SK-N-SH (cell line): ENCODE measurements around the gene SLC25A17. TPM values are rescaled to one million over a fixed set of nuclear protein-coding genes. Genes with fewer than 3 reads are reported as not detected.

Experiments
- CTCF ChIA-PET: fragments of 300-600, 350-600 bp; formaldehyde crosslinking; extraction: SDS; loops from one replicate; lab custom pipeline; 2021; lab: Yijun Ruan, JAX
- POLR2A ChIA-PET: fragments of 350-600 bp; sonication (Branson Sonifier 250); formaldehyde crosslinking; extraction: SDS; loops from one replicate; lab custom pipeline; 2020; ENCODE audit warnings: antibody characterized with exemption, inconsistent platforms; lab: Yijun Ruan, JAX
- DNase-seq: peaks from one replicate; pipeline ENCODE4 v3.0.0; 2012
- H2AFZ ChIP-seq: fragments of 200-600 bp; sonication (generic); 2 replicates; pipeline ENCODE4 v1.8.1; 2016; ENCODE audit warnings: antibody characterized with exemption, mild to moderate bottlenecking, low read depth
- H3F3A ChIP-seq: fragments of 200-600 bp; sonication (generic); replicated peaks from 2 replicates; pipeline ENCODE3; 2016; ENCODE audit warnings: antibody characterized with exemption, mild to moderate bottlenecking; ENCODE audit not compliant: insufficient read depth
- H3K27ac ChIP-seq, 2 experiments: fragments of 200-500 bp in 1 of 2; fragments of 200-600 bp in 1 of 2; sonication (Bioruptor generic) in 1 of 2; sonication (generic), shearing (Covaris generic) in 1 of 2; 2 replicates each; pipeline versions ENCODE4 v1.5.1 to v1.6.1; 2014 to 2016; ENCODE audit warnings: low read depth in 2 of 2, inconsistent platforms in 1 of 2, low read length in 1 of 2, mild to moderate bottlenecking in 1 of 2, mixed read lengths in 1 of 2
- H3K27me3 ChIP-seq: fragments of 200-600 bp; sonication (generic), shearing (Covaris generic); 2 replicates; pipeline ENCODE4 v1.6.1; 2016; ENCODE audit warnings: mixed run types; ENCODE audit not compliant: insufficient read depth
- H3K36me3 ChIP-seq, 2 experiments: fragments of 200-500 bp in 1 of 2; fragments of 200-600 bp in 1 of 2; sonication (Bioruptor generic) in 1 of 2; sonication (generic) in 1 of 2; replicated peaks in 1 of 2; 2 replicates each; pipeline versions ENCODE3 to v1.5.1; 2014 to 2016; ENCODE audit warnings: low read length in 1 of 2, mild to moderate bottlenecking in 1 of 2; ENCODE audit not compliant: insufficient read depth in 2 of 2, control insufficient read depth in 1 of 2
- H3K4me1 ChIP-seq, 2 experiments: fragments of 200-500 bp in 1 of 2; fragments of 200-600 bp in 1 of 2; sonication (Bioruptor generic) in 1 of 2; sonication (generic), shearing (Covaris generic) in 1 of 2; 2 replicates each; pipeline versions ENCODE4 v1.5.1 to v1.6.1; 2014 to 2016; ENCODE audit warnings: low read depth in 1 of 2, low read length in 1 of 2, mixed run types in 1 of 2; ENCODE audit not compliant: insufficient read depth in 2 of 2, control insufficient read depth in 1 of 2
- H3K4me2 ChIP-seq: fragments of 200-600 bp; sonication (generic), shearing (Covaris generic); 2 replicates; pipeline ENCODE4 v1.6.1; 2017; ENCODE audit warnings: mixed run types
- H3K4me3 ChIP-seq, 2 experiments: fragments of 200-500 bp in 1 of 2; fragments of 200-600 bp in 1 of 2; sonication (Bioruptor generic) in 1 of 2; sonication (generic), shearing (Covaris generic) in 1 of 2; 2 replicates each; pipeline versions ENCODE4 v1.5.1 to v1.8.1; 2014 to 2016; ENCODE audit warnings: low read depth in 2 of 2, inconsistent platforms in 1 of 2, low read length in 1 of 2, mild to moderate bottlenecking in 1 of 2, mixed read lengths in 1 of 2, moderate library complexity in 1 of 2
- H3K79me2 ChIP-seq: fragments of 200-600 bp; sonication (generic); 2 replicates; pipeline ENCODE4 v1.8.1; 2017; ENCODE audit warnings: mild to moderate bottlenecking; ENCODE audit not compliant: insufficient read depth
- H3K9ac ChIP-seq: fragments of 200-600 bp; sonication (generic); 2 replicates; pipeline ENCODE4 v1.6.1; 2017; ENCODE audit warnings: mixed run types
- H3K9me2 ChIP-seq: fragments of 200-600 bp; sonication (generic); 2 replicates; pipeline ENCODE4 v1.6.1; 2017; ENCODE audit warnings: mixed run types
- H3K9me3 ChIP-seq: fragments of 200-600 bp; sonication (generic); 2 replicates; pipeline ENCODE4 v1.6.1; 2017; ENCODE audit warnings: mixed run types, mild to moderate bottlenecking, moderate library complexity
- H4K20me1 ChIP-seq: fragments of 200-600 bp; sonication (generic); 2 replicates; pipeline ENCODE4 v1.6.1; 2017; ENCODE audit warnings: mild to moderate bottlenecking, mixed run types; ENCODE audit not compliant: insufficient read depth
- CHD2 ChIP-seq: fragments of 150-350 bp; IDR thresholded peaks from 2 replicates; pipeline ENCODE4 v1.6.1; 2018; ENCODE audit warnings: low read length; ENCODE audit not compliant: partially characterized antibody
- ELF1 ChIP-seq: IDR thresholded peaks from 2 replicates; pipeline ENCODE4 v1.4.0; 2012
- EZH2phosphoT487 ChIP-seq: fragments of 200-600 bp; sonication (generic); IDR thresholded peaks from 2 replicates; pipeline ENCODE4 v1.6.1; 2017; ENCODE audit warnings: low read depth, mixed run types, mild to moderate bottlenecking, antibody characterized with exemption, moderate library complexity, borderline replicate concordance
- FOXJ3 ChIP-seq: sonication (generic); formaldehyde crosslinking; IDR thresholded peaks from 2 replicates; pipeline ENCODE4 v1.5.1; 2020; ENCODE audit warnings: mild to moderate bottlenecking, missing genetic modification reagents
- FOXM1 ChIP-seq: IDR thresholded peaks from 2 replicates; pipeline ENCODE4 v1.4.0; 2012; ENCODE audit warnings: low read depth, mild to moderate bottlenecking
- JUND ChIP-seq: IDR thresholded peaks from 2 replicates; pipeline ENCODE4 v1.4.0; 2012
- MEF2A ChIP-seq: IDR thresholded peaks from 2 replicates; pipeline ENCODE4 v1.4.0; 2012; ENCODE audit warnings: low read depth, borderline replicate concordance
- NRF1 ChIP-seq: IDR thresholded peaks from 2 replicates; pipeline ENCODE4 v1.6.1; 2012; ENCODE audit warnings: low read depth, mild to moderate bottlenecking, low read length
- POLR2AphosphoS5 ChIP-seq: IDR thresholded peaks from 2 replicates; pipeline ENCODE4 v1.6.1; 2012; ENCODE audit warnings: low read depth, low read length
- RAD21 ChIP-seq: IDR thresholded peaks from 2 replicates; pipeline ENCODE4 v1.6.1; 2012; ENCODE audit warnings: mild to moderate bottlenecking, low read length
- RCOR1 ChIP-seq: fragments of 150-350 bp; IDR thresholded peaks from 2 replicates; pipeline ENCODE4 v1.6.1; 2017; ENCODE audit warnings: antibody characterized with exemption, low read length
- RXRA ChIP-seq: IDR thresholded peaks from 2 replicates; pipeline ENCODE4 v1.4.0; 2012; ENCODE audit warnings: low read depth, mild to moderate bottlenecking, borderline replicate concordance
- SIN3A ChIP-seq: IDR thresholded peaks from 2 replicates; pipeline ENCODE4 v1.6.1; 2012; ENCODE audit warnings: low read depth, mild to moderate bottlenecking, low read length, moderate library complexity, borderline replicate concordance
- TEAD4 ChIP-seq: IDR thresholded peaks from 2 replicates; pipeline ENCODE4 v1.4.0; 2012; ENCODE audit warnings: mild to moderate bottlenecking, borderline replicate concordance; ENCODE audit not compliant: insufficient read depth
- YY1 ChIP-seq: IDR thresholded peaks from 2 replicates; pipeline ENCODE4 v1.4.0; 2012; ENCODE audit warnings: low read depth, mild to moderate bottlenecking
- WGBS: methylation state at CpG from one replicate; pipeline ENCODE4 v1.1.6; 2017; ENCODE audit warnings: low lambda C conversion rate; 5-methylcytosine and 5-hydroxymethylcytosine counted together
- polyA plus RNA-seq, 3 experiments: library from polyadenylated mRNA; depleted of rRNA; stranded (reverse); fragments of >200 nt; gene quantifications; 2 replicates each; pipeline ENCODE4 v1.2.3, GENCODE V29; 2012
- TF ChIP-seq, protein P1 (sequence below): IDR thresholded peaks from 2 replicates; pipeline ENCODE4 v1.4.0; 2012; ENCODE audit warnings: low read depth
- TF ChIP-seq, protein P2 (sequence below): fragments of 150-350 bp; IDR thresholded peaks from 2 replicates; pipeline ENCODE4 v1.6.1; 2016; ENCODE audit warnings: mild to moderate bottlenecking, low read depth, low read length
- TF ChIP-seq, protein P3 (sequence below): fragments of 200-600 bp; sonication (generic); IDR thresholded peaks from 2 replicates; pipeline ENCODE4 v1.6.1; 2017; ENCODE audit warnings: antibody characterized with exemption, mild to moderate bottlenecking, moderate library complexity
- TF ChIP-seq, protein P4 (sequence below): IDR thresholded peaks from 2 replicates; pipeline ENCODE4 v1.4.0; 2012; ENCODE audit warnings: low read depth, borderline replicate concordance

Gene SLC25A17
- polyA plus RNA-seq, 1 of the 3 experiments (the other 2 are of a cell fraction), result 11.1 TPM

DNA sequence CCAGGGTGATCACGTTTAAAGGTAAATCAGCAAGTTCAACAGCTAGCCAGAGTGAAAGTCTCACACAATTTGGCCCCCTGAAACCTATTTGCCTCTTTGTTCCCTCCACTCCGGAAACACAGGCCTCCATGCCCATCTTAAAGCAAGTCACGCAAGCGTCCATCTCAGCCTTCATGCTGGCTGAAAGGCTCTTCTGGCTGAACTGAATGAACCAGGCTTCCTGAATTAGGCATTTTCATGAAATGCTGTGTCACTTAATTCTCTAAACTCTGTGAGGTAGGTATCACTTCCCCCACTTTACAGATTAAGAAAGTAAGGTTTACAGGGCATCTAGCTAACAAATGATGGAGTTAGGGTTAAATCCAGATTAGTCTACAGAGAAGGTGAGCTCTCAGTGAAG lies 1.4 kb downstream of the SLC25A17 start:
- TF ChIP-seq, protein P1, sequence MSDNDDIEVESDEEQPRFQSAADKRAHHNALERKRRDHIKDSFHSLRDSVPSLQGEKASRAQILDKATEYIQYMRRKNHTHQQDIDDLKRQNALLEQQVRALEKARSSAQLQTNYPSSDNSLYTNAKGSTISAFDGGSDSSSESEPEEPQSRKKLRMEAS, result no peak
- peaks cover 0 to 5% of the 10 kb centered on the region in 2 experiments; a peak in 2 of 4 replicates for H3K4me1 ChIP-seq
- WGBS, result 72% methylated on average over 4 of the region's 4 CpGs
- peak overlapping the region; percentile 85; the same call in 1 of the 2 replicates for H3K9ac ChIP-seq
- peaks cover 0 to 4% of the 10 kb centered on the region in 2 experiments for H3K36me3 ChIP-seq
- ChIA-PET POLR2A (no interaction called here), CTCF (no interaction called here)
- H2AFZ ChIP-seq, result no peak overlapping the region
- peak overlapping the region; percentile 73 to 80 for H3K4me3 ChIP-seq
- no peak for DNase-seq
- H3K9me3 ChIP-seq, result no peaks in the 10 kb centered on the region
- peaks cover 5% of the 10 kb centered on the region for H3F3A ChIP-seq
- no peak overlapping the region for H3K27ac ChIP-seq
- H3K4me2 ChIP-seq, result peak overlapping the region; percentile 78
- no peaks in the 10 kb centered on the region for H3K9me2 ChIP-seq
- no peaks in the 10 kb centered on the region for H3K27me3 ChIP-seq
- H3K79me2 ChIP-seq, result peaks cover 48% of the 10 kb centered on the region
- no peaks in the 10 kb centered on the region for H4K20me1 ChIP-seq

DNA sequence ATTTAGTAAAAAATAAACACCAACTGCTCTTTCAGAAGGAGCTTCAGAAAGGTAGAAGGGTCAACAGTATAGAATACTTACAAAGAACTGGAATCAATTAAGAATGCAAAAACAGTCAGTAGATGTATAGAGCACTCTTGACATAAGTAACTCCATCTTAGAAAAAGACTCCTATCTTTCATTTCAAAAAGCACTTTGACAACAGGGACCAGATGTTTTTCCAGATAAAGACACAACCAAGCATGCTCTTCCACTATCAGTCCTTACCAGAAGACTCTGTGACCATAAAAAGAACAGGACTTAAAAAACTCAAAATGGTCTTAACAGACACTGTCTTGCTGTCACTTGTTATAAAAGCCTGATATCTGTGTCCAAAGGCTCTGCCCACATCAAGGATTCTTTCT lies 5.2 kb downstream of the SLC25A17 start:
- TF ChIP-seq JUND (no peak), RAD21 (no peak), YY1 (no peak), FOXM1 (no peak), POLR2AphosphoS5 (no peak), FOXJ3 (no peak), RCOR1 (no peak), ELF1 (no peak), MEF2A (no peak), RXRA (no peak), TEAD4 (no peak), EZH2phosphoT487 (no peak), CHD2 (no peak), SIN3A (no peak), NRF1 (no peak)
- TF ChIP-seq, protein P2, sequence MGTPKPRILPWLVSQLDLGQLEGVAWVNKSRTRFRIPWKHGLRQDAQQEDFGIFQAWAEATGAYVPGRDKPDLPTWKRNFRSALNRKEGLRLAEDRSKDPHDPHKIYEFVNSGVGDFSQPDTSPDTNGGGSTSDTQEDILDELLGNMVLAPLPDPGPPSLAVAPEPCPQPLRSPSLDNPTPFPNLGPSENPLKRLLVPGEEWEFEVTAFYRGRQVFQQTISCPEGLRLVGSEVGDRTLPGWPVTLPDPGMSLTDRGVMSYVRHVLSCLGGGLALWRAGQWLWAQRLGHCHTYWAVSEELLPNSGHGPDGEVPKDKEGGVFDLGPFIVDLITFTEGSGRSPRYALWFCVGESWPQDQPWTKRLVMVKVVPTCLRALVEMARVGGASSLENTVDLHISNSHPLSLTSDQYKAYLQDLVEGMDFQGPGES, result no peak
- TF ChIP-seq, protein P3, sequence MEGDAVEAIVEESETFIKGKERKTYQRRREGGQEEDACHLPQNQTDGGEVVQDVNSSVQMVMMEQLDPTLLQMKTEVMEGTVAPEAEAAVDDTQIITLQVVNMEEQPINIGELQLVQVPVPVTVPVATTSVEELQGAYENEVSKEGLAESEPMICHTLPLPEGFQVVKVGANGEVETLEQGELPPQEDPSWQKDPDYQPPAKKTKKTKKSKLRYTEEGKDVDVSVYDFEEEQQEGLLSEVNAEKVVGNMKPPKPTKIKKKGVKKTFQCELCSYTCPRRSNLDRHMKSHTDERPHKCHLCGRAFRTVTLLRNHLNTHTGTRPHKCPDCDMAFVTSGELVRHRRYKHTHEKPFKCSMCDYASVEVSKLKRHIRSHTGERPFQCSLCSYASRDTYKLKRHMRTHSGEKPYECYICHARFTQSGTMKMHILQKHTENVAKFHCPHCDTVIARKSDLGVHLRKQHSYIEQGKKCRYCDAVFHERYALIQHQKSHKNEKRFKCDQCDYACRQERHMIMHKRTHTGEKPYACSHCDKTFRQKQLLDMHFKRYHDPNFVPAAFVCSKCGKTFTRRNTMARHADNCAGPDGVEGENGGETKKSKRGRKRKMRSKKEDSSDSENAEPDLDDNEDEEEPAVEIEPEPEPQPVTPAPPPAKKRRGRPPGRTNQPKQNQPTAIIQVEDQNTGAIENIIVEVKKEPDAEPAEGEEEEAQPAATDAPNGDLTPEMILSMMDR, result no peak
- TF ChIP-seq, protein P4, sequence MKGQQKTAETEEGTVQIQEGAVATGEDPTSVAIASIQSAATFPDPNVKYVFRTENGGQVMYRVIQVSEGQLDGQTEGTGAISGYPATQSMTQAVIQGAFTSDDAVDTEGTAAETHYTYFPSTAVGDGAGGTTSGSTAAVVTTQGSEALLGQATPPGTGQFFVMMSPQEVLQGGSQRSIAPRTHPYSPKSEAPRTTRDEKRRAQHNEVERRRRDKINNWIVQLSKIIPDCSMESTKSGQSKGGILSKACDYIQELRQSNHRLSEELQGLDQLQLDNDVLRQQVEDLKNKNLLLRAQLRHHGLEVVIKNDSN, result no peak
- TF ChIP-seq, protein P1, result no peak
- TF ChIP-seq, all 33 proteins: peak for 0
- CTCF ChIA-PET, result no interaction called here
- H3K4me1 ChIP-seq, result peaks cover 0 to 5% of the 10 kb centered on the region in 2 experiments; a peak in 2 of 4 replicates

More for the DNA sequence above, 5.2 kb downstream of the SLC25A17 start:
- no peak overlapping the region for H3K4me2 ChIP-seq
- H3K9me3 ChIP-seq, result no peaks in the 10 kb centered on the region
- no peaks in the 10 kb centered on the region for H4K20me1 ChIP-seq
- peaks cover 66% of the 10 kb centered on the region for H3K79me2 ChIP-seq
- no peak overlapping the region for H2AFZ ChIP-seq
- H3K9ac ChIP-seq, result no peak overlapping the region
- no peak overlapping the region for H3K27ac ChIP-seq
- POLR2A ChIA-PET, result no interaction called here
- DNase-seq, result no peak
- no peaks in the 10 kb centered on the region for H3F3A ChIP-seq
- H3K4me3 ChIP-seq, result no peak overlapping the region
- H3K9me2 ChIP-seq, result no peaks in the 10 kb centered on the region
- H3K27me3 ChIP-seq, result no peaks in the 10 kb centered on the region
- no peaks in the 10 kb centered on the region for H3K36me3 ChIP-seq
